Cerebellar nuclear complex (tissue), 1 donor: ENCODE data around the gene SNTN.

Experiments used
- DNase-seq, 2 experiments: peaks; one replicate each; lab custom pipeline; 2025; lab: John Stamatoyannopoulos, UW

SNTN gene

GRCh38 chr3:63674586-63674985 is 22.1 kb downstream of the SNTN start:
- DNase-seq = no peak

GRCh38 chr3:63679186-63679585 is 26.7 kb downstream of the SNTN start:
- DNase-seq = no peak

GRCh38 chr3:63684081-63684480 is 31.6 kb downstream of the SNTN start:
- DNase-seq = no peak

- no peak for DNase-seq
These were observed 32.9 kb downstream of the SNTN start for GRCh38 chr3:63685340-63685739.

GRCh38 chr3:63687278-63688225 is 35.1 kb downstream of the SNTN start:
- DNase-seq = no peak

GRCh38 chr3:63689285-63689684 is 36.8 kb downstream of the SNTN start:
- no peak for DNase-seq

GRCh38 chr3:63693351-63693750 is 40.9 kb downstream of the SNTN start:
- DNase-seq = no peak

GRCh38 chr3:63705092-63705645 is 52.7 kb downstream of the SNTN start:
- DNase-seq = no peak

GRCh38 chr3:63706321-63707085 is 54.0 kb downstream of the SNTN start:
- DNase-seq = no peak

GRCh38 chr3:63707731-63708130 is 55.3 kb downstream of the SNTN start:
- DNase-seq = no peak

- DNase-seq = no peak
These were observed 57.1 kb downstream of the SNTN start for GRCh38 chr3:63709576-63709975.
